Measurements from ENCODE around the gene UXS1.
A peak's percentile ranks its signal among the peaks of the same experiment; 100 is the strongest.

Gene UXS1

GRCh38 chr2:106057206-106057605, 136.9 kb downstream of the UXS1 start:
- peaks cover 23% of the 10 kb centered on the region for H3K27me3 Mint-ChIP-seq
- peak; percentile 50 for ATAC-seq
- no peaks in the 10 kb centered on the region for H3K9me3 Mint-ChIP-seq
- H3K4me1 Mint-ChIP-seq, result peaks cover 11% of the 10 kb centered on the region
- H3K36me3 Mint-ChIP-seq, result no peaks in the 10 kb centered on the region
- H3K4me3 Mint-ChIP-seq, result no peak overlapping the region
- no peak overlapping the region for H3K27ac Mint-ChIP-seq

DNA sequence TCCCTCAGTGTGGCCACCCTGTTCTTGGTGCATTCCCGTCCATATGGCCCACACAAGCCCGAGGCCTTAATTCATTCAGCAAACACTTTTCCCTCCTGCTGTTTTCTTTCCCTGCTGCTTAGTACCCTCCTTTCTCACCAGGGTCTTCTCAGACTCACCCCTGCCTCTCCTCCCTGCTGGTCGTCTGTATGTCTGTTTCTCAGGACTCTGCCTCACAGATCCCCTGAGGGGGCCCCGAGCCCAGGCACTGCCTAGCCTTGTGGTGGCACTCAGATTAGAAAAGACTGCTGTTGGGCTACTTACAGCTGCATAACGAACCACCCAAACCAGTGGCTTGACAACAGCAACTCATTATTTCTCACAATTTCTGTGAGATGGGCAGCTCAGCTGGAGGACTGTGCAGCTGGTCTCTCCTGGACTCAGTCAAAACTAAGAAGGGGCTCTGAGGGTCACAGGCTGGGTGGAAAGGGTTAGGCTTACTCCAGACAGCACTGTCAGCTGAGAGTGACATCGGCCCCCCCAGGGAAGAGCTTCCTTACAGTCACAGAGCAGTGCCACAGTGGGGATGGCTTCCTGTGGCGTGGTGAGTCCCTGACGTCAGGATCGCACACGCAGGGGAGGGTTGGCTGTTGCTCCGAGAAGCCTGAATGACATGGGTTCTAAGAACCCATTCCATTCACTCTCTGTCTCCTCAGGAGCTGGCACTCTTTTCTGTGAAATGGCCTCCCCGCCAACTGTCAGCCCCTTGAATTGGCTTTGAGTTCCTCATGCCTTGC, 139.0 kb downstream of the UXS1 start:
- H3K36me3 Mint-ChIP-seq, result no peaks in the 10 kb centered on the region
- H3K9me3 Mint-ChIP-seq, result no peaks in the 10 kb centered on the region
- H3K4me1 Mint-ChIP-seq, result peaks cover 11% of the 10 kb centered on the region
- peaks cover 23% of the 10 kb centered on the region for H3K27me3 Mint-ChIP-seq
- no peak overlapping the region for H3K4me3 Mint-ChIP-seq
- H3K27ac Mint-ChIP-seq, result no peak overlapping the region
- ATAC-seq, result no peak

GRCh38 chr2:106054321-106054720, 139.8 kb downstream of the UXS1 start:
- ATAC-seq, result no peak
- Mint-ChIP-seq H3K4me3 (no peak overlapping the region), H3K27ac (no peak overlapping the region), H3K4me1 (peaks cover 11% of the 10 kb centered on the region), H3K9me3 (no peaks in the 10 kb centered on the region), H3K36me3 (no peaks in the 10 kb centered on the region), H3K27me3 (peaks cover 23% of the 10 kb centered on the region)

DNA sequence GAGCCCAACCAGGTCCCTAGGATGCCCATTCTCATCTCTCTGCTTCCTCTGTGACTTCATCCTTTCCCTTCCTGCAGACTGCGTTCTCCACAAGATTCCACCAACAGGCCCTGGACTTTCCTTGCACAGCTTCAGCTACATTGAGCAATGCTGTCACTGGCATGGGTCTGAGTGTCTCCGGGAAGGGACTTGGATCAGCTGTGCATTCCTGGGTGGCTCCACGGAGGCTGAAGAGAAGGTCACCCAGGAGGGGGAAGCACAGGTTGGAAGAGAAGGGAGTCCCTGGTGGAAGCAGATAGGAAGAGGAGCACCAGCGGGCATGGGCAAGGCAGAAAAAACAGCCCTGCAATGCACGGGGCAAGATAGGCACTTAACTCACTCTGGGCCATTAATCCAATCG, 140.5 kb downstream of the UXS1 start:
- Mint-ChIP-seq H3K27me3 (peaks cover 23% of the 10 kb centered on the region), H3K27ac (no peak overlapping the region), H3K4me1 (peaks cover 11% of the 10 kb centered on the region), H3K9me3 (no peaks in the 10 kb centered on the region), H3K4me3 (no peak overlapping the region), H3K36me3 (no peaks in the 10 kb centered on the region)
- no peak for ATAC-seq

DNA sequence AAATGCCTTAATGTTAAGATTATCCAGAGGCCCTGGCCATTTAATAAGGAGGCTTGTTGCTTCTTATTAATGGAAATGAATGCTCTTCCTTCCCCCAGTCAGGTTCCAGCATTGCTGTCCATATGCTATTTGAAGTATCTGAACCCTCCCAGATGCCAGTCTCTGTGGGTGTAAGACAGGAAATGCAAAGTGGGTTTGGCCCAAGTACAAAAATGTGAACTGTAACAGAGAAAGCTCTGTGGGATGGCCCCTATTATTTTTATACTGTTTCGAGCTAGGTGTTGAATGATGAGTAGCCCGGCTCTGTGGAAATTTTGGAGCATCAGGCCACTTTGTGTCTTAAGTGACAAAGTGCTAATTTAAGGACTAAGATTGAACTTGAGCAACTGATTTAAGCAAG, 141.0 kb downstream of the UXS1 start:
- H3K4me1 Mint-ChIP-seq, result peaks cover 11% of the 10 kb centered on the region
- H3K36me3 Mint-ChIP-seq, result no peaks in the 10 kb centered on the region
- no peaks in the 10 kb centered on the region for H3K9me3 Mint-ChIP-seq
- no peak for ATAC-seq
- no peak overlapping the region for H3K4me3 Mint-ChIP-seq
- H3K27me3 Mint-ChIP-seq, result peaks cover 23% of the 10 kb centered on the region
- no peak overlapping the region for H3K27ac Mint-ChIP-seq

DNA sequence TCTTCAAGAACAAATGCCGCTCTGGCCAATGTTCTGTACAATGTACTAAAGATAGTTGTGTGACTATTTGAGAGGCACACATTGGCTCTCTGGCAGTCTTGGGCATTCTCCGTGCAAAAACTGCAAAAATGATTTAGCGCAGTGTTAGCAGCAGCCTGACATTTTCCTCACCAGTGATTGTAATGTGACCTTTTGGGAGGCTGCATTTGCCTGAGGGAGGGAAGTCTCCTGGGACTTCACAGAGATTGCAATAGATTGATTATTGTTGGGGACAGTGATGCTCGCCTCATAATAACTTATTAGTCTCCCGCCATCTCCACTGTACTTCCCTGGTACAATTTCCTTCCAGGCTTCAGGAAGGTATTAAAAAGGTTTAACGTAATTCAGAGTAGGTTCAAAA, 149.2 kb downstream of the UXS1 start:
- Mint-ChIP-seq H3K27ac (no peak overlapping the region), H3K9me3 (no peaks in the 10 kb centered on the region), H3K27me3 (no peaks in the 10 kb centered on the region), H3K4me1 (no peaks in the 10 kb centered on the region), H3K36me3 (no peaks in the 10 kb centered on the region), H3K4me3 (no peak overlapping the region)
- ATAC-seq, result no peak

- Mint-ChIP-seq H3K4me3 (no peak overlapping the region), H3K9me3 (no peaks in the 10 kb centered on the region), H3K27me3 (no peaks in the 10 kb centered on the region), H3K4me1 (no peaks in the 10 kb centered on the region), H3K36me3 (no peaks in the 10 kb centered on the region), H3K27ac (no peak overlapping the region)
- no peak for ATAC-seq
Measured at GRCh38 chr2:106044021-106044420, 150.1 kb downstream of the UXS1 start.
